Measurements from ENCODE around the gene LCE2A.
"Not testable (repeated sequence)": the region's sequence is repeated elsewhere in the genome, so short reads cannot be mapped to it uniquely, and the experiment has no call there.

The LCE2A gene

DNA sequence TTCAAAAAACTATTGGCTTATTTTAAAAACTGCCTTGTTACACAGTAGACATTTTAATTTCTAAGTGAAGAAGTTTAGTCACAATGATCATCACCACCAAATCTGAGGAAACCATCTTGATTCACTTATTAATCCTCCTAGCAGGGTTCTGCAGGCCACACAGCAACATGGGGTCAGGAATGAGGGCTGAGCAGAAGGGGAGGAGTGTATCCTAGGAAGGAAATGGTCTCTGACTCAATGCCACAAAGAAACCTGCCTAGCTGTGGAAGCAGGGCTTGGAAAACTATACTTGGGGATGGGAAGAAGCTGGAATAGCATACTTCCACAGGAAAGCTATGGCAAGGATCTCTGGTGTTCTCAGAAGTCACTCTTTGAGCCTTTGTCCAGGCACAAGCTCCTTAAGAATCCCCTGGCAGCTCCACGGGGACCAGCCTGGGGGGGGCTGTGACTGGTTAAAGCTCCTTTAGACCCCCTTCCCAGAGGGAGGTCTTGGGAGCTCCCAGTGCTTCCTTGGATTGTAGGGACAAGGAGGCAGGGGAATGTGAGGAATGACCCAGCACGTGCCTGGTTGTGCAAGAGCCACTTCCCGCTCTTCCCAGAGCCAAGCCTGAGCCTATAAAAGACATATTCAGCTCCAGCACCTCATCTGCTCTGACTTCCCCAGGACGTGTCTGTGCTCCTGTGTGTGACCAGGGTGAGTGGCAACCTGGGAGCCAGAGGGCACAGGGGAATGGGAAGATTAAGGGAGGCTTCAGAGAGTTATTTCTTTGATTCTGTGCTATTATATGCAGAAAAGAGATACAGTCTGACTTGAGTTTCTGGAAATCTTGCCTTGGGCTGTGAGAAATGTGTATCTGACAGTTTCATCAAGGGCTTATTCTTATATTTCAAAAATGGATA, at the start of gene LCE2A:
Gene LCE2A (plus strand): TSS at position 645 of the 900 bp plus-strand sequence. CDS start 557 bp downstream, outside the sequence.
- no peak for FAIRE-seq

DNA sequence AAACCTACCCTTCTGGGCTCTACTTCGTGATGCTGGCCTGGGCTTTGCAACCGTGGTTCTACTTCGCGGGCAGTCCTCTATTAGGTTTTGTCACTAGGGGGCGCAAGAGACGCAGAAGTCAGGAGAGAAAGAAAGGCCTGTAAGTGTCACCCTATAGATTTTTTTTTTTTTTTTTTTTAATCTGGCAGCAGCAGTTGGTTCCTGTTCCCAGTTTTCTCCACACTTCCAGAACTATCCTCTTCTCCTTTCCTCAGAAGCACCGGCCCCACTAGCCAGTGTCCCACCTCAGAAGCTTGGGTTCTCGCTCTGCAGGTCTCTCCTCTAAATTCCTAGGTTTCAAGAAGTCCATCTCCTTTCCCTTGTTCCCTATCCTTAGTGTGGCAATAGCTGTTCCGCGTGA, 44.0 kb upstream of the LCE2A start:
- peak; percentile 53 for FAIRE-seq

DNA sequence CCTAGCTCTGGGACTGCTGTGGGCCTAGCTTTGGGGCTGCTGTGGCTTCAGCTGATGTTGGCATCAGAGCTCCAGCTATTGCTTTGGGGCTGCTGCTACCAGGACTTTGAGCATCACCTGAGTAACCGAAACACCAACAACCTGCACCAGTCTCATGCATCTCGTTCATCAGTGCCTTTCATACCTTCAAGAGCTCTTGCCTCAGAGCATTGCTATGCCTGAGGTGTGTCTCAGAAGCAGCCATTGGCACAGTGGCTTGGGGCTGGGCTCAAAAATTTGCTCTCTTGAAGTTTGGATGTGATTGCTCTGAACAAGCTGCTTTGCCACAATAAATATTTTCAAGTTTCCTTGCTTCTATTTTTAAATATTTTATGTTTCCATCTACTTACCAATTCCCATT, 41.7 kb upstream of the LCE2A start:
- FAIRE-seq, result no peak

- FAIRE-seq, result no peak
Observed at GRCh38 chr1:152657677-152658076, 40.5 kb upstream of the LCE2A start.

DNA sequence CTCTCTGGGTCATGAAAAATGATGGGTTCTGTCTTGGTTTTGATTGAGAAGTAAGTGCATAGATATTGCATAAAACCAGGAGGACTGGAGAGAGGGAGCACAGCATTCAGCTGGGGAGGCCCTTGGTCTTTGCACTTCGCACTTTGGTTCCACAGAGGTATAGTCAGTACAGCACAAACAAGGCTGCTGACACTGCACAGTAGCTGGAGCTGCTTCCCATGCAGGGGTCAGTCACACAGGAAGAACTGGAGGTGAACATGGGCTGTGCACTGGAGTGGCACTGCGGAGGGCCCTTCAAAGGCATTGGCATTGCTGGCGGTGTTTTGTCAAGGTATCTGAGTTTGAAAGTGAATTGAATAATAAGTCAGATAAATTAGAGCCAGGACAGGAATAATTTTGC, 39.5 kb upstream of the LCE2A start:
- no peak for FAIRE-seq

- FAIRE-seq, result no peak
Observed at GRCh38 chr1:152663098-152663497, 35.0 kb upstream of the LCE2A start, which contains the start of gene LCE2D. Gene LCE2D, plus strand, starts transcription at chr1:152663380. Its CDS starts 726 bp downstream, at chr1:152664106.

GRCh38 chr1:152666171-152666570, 32.0 kb upstream of the LCE2A start:
- not testable (repeated sequence) for FAIRE-seq

GRCh38 chr1:152667648-152668047, 30.5 kb upstream of the LCE2A start:
- no peak for FAIRE-seq

DNA sequence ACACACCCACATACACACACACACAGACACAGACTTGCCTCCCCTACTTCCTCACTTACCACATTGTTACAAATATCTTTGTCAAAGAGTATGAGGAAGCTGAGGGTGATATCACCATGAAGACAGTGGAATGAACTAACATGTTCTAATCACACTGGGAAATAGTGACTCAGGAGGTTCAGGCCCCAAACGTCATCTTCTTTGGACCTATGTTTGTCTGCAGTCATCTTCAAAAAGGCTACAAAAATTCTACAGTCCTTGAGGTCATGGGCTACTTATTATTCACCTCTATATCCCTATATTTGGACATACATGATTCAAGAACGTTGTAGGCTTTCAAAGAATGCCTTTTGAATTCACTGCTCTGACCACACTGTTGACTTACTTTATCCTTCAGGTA, 25.1 kb upstream of the LCE2A start:
- no peak for FAIRE-seq

GRCh38 chr1:152674983-152675382, 23.2 kb upstream of the LCE2A start, which contains the start of gene LCE2C:
Gene LCE2C, plus strand, starts transcription at chr1:152675279. Its CDS starts 737 bp downstream, at chr1:152676016.
- not testable (repeated sequence) for FAIRE-seq

DNA sequence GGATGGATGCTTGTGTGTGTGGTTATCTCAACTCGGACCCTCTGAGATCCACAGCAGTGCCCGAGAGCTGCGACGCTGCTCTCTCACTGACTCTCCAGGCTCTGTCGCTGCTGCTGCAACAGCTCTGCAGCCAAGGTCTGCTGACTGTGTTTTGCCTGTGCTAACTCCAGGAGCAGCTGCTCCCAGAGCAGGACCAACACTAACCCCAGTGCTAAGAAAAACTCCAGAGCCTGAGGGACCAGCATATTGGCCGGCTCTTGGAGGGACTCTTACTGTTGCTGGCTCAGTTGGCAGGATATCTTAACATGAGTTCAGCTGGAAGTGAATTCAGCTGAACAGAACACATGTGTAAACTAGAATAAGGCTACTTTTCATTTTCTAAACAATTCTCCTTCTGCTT, 18.7 kb upstream of the LCE2A start:
- FAIRE-seq, result no peak

- no peak for FAIRE-seq
Observed at GRCh38 chr1:152681616-152682015, 16.5 kb upstream of the LCE2A start.

DNA sequence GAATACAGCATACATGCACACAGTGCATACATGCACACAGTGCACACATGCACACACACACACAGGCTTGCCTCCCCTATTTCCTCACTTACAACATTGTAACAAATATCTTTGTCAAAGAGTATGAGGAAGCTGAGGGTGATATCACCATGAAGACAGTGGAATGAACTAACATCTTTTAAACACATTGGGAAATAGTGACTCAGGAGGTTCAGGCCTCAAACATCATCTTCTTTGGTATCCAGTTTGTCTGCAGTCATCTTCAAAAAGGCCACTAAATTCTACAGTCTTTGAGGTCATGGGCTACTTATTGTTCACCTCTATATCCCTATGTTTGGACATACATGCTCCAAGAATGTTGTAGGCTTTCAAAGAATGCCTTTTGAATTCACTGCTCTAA, 14.3 kb upstream of the LCE2A start:
- FAIRE-seq, result no peak

DNA sequence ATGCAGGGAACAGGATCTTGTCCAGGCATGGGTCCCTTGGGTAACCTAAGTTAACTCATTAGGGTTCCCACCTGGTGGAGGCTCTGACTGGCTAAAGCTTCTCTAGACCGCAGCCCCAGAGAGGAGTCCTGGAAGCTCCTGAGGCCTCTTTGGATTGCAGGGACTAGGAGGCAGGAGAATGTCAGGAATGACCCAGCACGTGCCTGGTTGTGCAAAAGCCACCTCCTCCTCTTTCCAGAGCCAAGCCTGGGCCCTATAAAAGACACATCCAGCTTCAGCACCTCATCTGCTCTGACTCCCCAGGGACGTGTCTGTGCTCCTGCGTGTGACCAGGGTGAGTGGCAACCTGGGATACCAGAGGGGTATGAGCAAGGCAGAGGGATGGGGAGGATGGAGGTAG, 12.3 kb upstream of the LCE2A start, which contains the start of gene LCE2B:
Gene LCE2B (plus strand): TSS at position 301 of the 400 bp plus-strand sequence. CDS start 721 bp downstream, outside the sequence.
- not testable (repeated sequence) for FAIRE-seq

GRCh38 chr1:152699746-152700145, 1.6 kb downstream of the LCE2A start:
- FAIRE-seq, result no peak

- FAIRE-seq, result no peak
Observed at GRCh38 chr1:152707860-152708259, 9.7 kb downstream of the LCE2A start, which contains the start of gene LCE4A. Gene LCE4A, plus strand, starts transcription at chr1:152708160. Its CDS starts 916 bp downstream, at chr1:152709076.

- no peak for FAIRE-seq
Observed at GRCh38 chr1:152718238-152718637, 20.1 kb downstream of the LCE2A start.

- FAIRE-seq, result no peak
Observed at GRCh38 chr1:152725261-152725660, 27.1 kb downstream of the LCE2A start.

DNA sequence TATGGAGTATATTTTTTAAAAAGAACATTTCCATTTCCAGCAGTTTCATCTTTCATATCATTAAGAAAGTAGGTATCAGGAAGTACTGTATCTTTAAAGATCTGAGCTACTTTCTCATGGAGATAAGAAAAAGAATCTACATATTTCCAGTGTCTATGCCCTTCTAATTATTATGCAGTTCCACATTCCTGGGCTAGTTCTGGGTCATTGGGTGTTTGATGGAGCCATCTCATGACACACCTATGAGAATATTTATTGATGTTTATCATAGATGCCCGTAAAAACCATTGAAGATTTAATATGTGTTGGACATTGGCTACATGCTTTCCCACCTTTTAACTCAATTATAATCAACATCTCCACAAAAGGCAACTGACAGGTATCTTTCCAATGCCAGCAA, 30.8 kb downstream of the LCE2A start:
- no peak for FAIRE-seq

GRCh38 chr1:152735648-152736047, 37.5 kb downstream of the LCE2A start:
- no peak for FAIRE-seq

DNA sequence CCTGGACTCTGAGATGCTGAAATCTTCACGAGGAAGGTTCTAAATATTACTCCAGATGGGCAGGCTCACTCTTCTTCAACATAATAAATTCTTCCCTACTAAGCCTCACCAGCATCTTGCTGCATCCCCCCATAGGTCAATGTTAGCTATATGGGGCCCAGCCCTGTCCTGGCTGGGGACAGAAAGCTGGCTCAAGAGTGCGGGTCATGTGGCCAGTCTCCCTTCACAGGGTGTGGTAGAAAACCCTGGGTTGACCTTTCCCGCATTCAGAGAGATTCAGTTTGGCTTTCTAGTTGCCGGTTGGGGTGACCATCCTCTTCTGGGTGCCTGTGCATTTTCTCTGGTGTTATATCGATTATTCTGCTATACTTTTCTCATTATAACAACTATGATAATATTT, 39.9 kb downstream of the LCE2A start:
- FAIRE-seq, result no peak

- no peak for FAIRE-seq
Observed at GRCh38 chr1:152739841-152740240, 41.7 kb downstream of the LCE2A start.

GRCh38 chr1:152741656-152742055, 43.5 kb downstream of the LCE2A start:
- no peak for FAIRE-seq
